ENCODE data around the gene CREG1. TPM values are rescaled to one million over a fixed set of nuclear protein-coding genes. Genes with fewer than 3 reads are reported as not detected.
A peak's percentile ranks its signal among the peaks of the same experiment; 100 is the strongest.

The CREG1 gene
- 100 to 1,000 TPM in 1 of 2 donors, 10 to 100 TPM in 1; 91.3 to 100 TPM for total RNA-seq
- polyA plus RNA-seq: 100 to 1,000 TPM in 1 of 2 donors, 10 to 100 TPM in 1; 86.8 to 123 TPM

- H3K9ac ChIP-seq (ENCODE audit: low read depth in 1 of 2, low read length in 2 of 2): peak within 1 kb of the TSS in 1 of 2 donors; percentile 79
- DNase-seq (ENCODE audit: low spot score): peak; percentile 92
- TF ChIP-seq HNF4A (conservative IDR thresholded peaks at IDR 0.05): peak; percentile 21 to 49
- TF ChIP-seq REST (IDR thresholded peaks at IDR 0.05): peak; percentile 57
- TF ChIP-seq JUND (IDR thresholded peaks at IDR 0.05): no peak
- TF ChIP-seq YY1 (IDR thresholded peaks at IDR 0.05): peak; percentile 47
- TF ChIP-seq RAD21 (IDR thresholded peaks at IDR 0.05): peak in 1 of 2 donors; percentile 9
- no peak for TF ChIP-seq GABPA (IDR thresholded peaks at IDR 0.05 in 1 of 2, conservative IDR thresholded peaks at IDR 0.05 in 1 of 2)
- peak; percentile 67 for TF ChIP-seq SP1 (IDR thresholded peaks at IDR 0.05)
- peak in 1 of 2 donors; percentile 45 for TF ChIP-seq RXRA (IDR thresholded peaks at IDR 0.05)
- peak; percentile 66 for TF ChIP-seq TAF1 (conservative IDR thresholded peaks at IDR 0.05)
- H3K4me3 ChIP-seq (ENCODE audit: low read depth in 1 of 3, low read length in 3 of 3): peak within 1 kb of the TSS; percentile 64 to 89 (median 85)
- under 1% methylated on average over 90 of the region's 90 CpGs for WGBS
- H3K36me3 ChIP-seq (ENCODE audit: control insufficient read depth in 4 of 4, insufficient read depth in 3 of 4, low read depth in 1 of 4, low read length in 3 of 4): no peaks in the 10 kb centered on the region
- H3K4me1 ChIP-seq (ENCODE audit: control insufficient read depth in 4 of 4, insufficient read depth in 4 of 4, low read length in 3 of 4): peaks cover 11 to 22% (median 17%) of the 10 kb centered on the region in 4 donors
- no peaks in the 10 kb centered on the region for H3K9me3 ChIP-seq (ENCODE audit: control insufficient read depth in 4 of 4, low read length in 3 of 4)
- H3K27ac ChIP-seq (ENCODE audit: low read depth in 1 of 2, low read length in 2 of 2): peak within 1 kb of the TSS; percentile 85 to 92
- no peaks in the 10 kb centered on the region for H3K27me3 ChIP-seq (ENCODE audit: control insufficient read depth in 4 of 4, insufficient read depth in 4 of 4, low read length in 3 of 4)
Observed at GRCh38 chr1:167553136-167554027, at the start of gene CREG1. CREG1 (minus strand) TSS chr1:167553762.

- Histone ChIP-seq H3K27me3 (ENCODE audit: control insufficient read depth in 4 of 4, insufficient read depth in 4 of 4, low read length in 3 of 4) (no peaks in the 10 kb centered on the region), H3K36me3 (ENCODE audit: control insufficient read depth in 4 of 4, insufficient read depth in 3 of 4, low read depth in 1 of 4, low read length in 3 of 4) (no peaks in the 10 kb centered on the region), H3K9me3 (ENCODE audit: control insufficient read depth in 4 of 4, low read length in 3 of 4) (peaks cover 3 to 4% (median 3%) of the 10 kb centered on the region in 4 donors), H3K4me3 (ENCODE audit: low read depth in 1 of 3, low read length in 3 of 3) (no peak overlapping the region), H3K4me1 (ENCODE audit: control insufficient read depth in 4 of 4, insufficient read depth in 4 of 4, low read length in 3 of 4) (peaks cover 0 to 11% (median 8%) of the 10 kb centered on the region in 4 donors), H3K27ac (ENCODE audit: low read depth in 1 of 2, low read length in 2 of 2) (no peak overlapping the region), H3K9ac (ENCODE audit: low read depth in 1 of 2, low read length in 2 of 2) (no peak overlapping the region)
- no peak for DNase-seq (ENCODE audit: low spot score)
- 79% methylated on average over 8 of the region's 8 CpGs for WGBS
- TF ChIP-seq RXRA (IDR thresholded peaks at IDR 0.05) (no peak), RAD21 (IDR thresholded peaks at IDR 0.05) (no peak), TAF1 (conservative IDR thresholded peaks at IDR 0.05) (no peak), HNF4A (conservative IDR thresholded peaks at IDR 0.05) (no peak), FOXA1 (IDR thresholded peaks at IDR 0.05) (no peak), HNF4G (IDR thresholded peaks at IDR 0.05) (no peak), NR2F2 (IDR thresholded peaks at IDR 0.05) (no peak), YY1 (IDR thresholded peaks at IDR 0.05) (no peak)
Observed at GRCh38 chr1:167602840-167603239, 49.3 kb upstream of the CREG1 start.

All from liver (tissue), 9 donors.